ENCODE data around the gene SPOCD1.

The SPOCD1 gene

DNA sequence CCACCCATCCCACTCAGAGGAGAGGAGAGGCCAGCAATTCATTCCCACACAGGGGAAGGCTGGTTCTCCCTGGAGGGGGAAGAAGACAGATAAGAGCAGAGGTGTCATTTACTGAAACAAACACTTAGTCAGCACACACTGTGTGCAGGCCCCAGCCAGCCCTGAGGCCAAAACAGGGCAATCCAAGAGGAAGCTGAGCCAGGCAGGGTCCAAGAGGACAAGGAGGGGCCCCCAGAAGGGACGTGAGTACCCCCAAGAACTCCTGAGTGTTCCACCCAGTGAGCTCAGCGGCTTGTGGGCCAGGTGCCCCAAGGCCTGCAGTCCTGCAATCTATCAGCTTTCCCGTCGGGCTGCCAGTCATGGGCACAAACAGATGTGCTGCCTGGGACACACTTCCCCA, 67.5 kb downstream of the SPOCD1 start:
- TF ChIP-seq, protein P1, sequence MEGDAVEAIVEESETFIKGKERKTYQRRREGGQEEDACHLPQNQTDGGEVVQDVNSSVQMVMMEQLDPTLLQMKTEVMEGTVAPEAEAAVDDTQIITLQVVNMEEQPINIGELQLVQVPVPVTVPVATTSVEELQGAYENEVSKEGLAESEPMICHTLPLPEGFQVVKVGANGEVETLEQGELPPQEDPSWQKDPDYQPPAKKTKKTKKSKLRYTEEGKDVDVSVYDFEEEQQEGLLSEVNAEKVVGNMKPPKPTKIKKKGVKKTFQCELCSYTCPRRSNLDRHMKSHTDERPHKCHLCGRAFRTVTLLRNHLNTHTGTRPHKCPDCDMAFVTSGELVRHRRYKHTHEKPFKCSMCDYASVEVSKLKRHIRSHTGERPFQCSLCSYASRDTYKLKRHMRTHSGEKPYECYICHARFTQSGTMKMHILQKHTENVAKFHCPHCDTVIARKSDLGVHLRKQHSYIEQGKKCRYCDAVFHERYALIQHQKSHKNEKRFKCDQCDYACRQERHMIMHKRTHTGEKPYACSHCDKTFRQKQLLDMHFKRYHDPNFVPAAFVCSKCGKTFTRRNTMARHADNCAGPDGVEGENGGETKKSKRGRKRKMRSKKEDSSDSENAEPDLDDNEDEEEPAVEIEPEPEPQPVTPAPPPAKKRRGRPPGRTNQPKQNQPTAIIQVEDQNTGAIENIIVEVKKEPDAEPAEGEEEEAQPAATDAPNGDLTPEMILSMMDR (IDR thresholded peaks at IDR 0.05; ENCODE audit: insufficient read depth, low read depth, low read length, missing control alignments): no peak
- no peak overlapping the region for H3K4me3 ChIP-seq (ENCODE audit: low read length)
- peak; percentile 45 for DNase-seq (ENCODE audit: low read depth)

DNA sequence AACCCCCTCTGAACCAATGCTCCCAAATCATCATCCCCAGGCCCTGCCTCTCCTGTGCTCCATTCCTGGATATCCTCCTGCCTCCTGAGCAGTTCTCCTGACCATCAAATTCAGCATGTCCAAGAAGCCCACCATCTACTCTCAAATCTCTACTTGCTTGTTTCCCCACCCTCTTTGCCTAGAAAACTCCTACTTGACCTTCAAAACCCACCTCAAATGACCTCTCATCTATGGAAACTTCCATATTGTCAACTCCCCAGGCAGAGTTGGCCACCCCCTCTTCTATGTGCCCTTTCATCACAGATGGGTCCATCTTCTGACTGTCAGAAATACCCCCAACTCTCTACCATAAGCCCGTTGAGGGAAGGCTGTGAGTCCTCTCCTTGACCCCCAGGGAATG, 68.5 kb downstream of the SPOCD1 start:
- no peak for DNase-seq (ENCODE audit: low read depth)
- TF ChIP-seq, protein P1 (IDR thresholded peaks at IDR 0.05; ENCODE audit: insufficient read depth, low read depth, low read length, missing control alignments): no peak
- no peak overlapping the region for H3K4me3 ChIP-seq (ENCODE audit: low read length)

DNA sequence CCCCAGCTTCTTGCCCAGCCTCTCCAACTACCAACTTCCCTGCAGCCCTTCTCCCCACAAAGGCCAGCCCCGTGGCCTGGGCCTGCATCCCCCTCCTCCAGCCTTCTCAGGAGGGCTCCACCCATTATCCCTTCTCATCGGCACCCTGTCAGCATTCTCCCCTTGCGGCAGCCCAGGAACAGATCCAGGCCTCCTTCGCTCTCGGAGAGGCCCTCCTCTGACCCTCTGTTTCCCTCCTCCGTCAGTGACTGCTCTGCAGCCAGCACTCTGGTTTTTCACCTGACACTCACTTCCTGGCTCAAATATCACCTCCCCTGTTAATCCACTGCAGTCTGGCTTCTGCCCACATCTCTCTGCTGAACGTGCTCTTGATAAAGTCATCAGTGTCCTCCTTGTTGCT, 69.1 kb downstream of the SPOCD1 start:
- DNase-seq (ENCODE audit: low read depth): no peak
- TF ChIP-seq, protein P1 (IDR thresholded peaks at IDR 0.05; ENCODE audit: insufficient read depth, low read depth, low read length, missing control alignments): no peak
- H3K4me3 ChIP-seq (ENCODE audit: low read length): no peak overlapping the region

DNA sequence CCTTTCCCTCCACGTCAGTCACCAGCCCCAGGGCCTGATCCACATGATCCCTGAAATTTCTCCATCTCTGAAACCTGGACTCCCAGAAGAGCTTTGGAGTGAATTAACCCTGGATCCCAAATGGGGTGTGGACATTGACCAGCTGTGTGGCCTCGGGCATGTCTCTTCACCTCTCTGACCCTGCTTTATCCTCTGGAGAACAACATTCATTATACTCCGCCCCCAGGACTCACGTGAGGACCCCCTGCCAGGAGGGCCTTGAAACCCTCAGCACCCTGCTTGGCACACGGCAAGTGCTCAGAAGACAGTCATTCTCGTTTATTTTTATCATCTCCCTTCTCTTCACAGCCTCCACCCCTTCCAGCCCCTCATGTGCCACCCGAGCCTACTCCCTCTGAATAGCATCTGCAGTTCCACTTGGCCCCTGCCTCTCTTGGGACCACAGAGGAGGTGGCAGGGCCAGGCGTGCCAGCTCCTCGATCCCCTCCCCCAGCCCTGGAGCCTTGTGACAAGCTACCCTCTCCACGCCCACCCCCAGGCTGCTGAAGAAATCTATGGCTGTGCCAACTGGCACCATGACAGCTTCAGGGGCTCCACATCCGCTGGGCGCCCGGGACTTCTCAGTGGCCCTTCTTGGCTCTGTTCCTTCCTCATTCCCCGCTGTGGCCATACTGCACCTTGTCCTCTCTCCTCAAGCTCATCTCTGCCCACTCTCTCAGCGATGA, 69.7 kb downstream of the SPOCD1 start:
- no peak for DNase-seq (ENCODE audit: low read depth)
- H3K4me3 ChIP-seq (ENCODE audit: low read length): no peak overlapping the region
- TF ChIP-seq, protein P1 (IDR thresholded peaks at IDR 0.05; ENCODE audit: insufficient read depth, low read depth, low read length, missing control alignments): no peak

DNA sequence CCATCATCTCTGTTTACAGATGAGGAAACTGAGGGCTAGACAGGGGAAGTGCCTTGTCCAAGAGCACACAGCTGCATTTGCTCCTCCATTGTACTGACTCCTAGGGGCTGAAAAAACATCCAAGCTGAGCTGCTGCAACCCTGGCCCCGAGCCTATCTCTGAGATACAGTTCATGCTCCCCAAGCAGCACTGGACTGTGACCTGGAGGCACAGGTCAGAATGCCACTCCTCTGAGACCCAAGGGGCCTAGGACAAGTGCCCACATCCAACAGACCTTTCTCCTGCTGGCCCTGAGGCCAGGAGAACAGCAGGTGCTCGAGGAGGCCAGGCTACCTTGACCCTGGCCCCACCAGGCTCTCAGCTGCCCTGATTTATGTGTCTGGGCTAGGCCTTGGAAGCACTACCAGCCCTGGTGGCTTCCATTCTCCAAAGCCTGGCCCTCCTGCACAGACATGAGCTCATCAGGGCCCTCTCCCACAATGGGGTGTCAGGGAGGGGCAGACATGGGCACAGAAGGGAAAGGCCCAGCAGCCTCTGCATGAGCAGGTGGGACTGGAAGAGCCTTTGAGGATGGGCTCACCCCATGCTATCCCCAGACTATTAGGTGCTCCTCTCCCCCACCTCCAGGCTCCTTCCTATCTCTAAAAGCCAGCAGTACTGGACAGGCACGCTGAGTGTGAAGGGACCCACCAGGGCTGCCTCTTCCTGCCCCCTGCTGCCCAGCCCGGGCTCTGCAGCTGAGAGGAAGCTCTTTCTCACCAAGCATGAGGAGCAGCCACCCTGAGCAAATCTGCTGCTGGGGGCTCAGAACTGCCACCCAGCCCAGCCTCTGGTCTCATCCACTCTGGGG, 70.5 kb downstream of the SPOCD1 start:
- no peak overlapping the region for H3K4me3 ChIP-seq (ENCODE audit: low read length)
- TF ChIP-seq, protein P1 (IDR thresholded peaks at IDR 0.05; ENCODE audit: insufficient read depth, low read depth, low read length, missing control alignments): peak; percentile 86
- peak; percentile 70 for DNase-seq (ENCODE audit: low read depth)

DNA sequence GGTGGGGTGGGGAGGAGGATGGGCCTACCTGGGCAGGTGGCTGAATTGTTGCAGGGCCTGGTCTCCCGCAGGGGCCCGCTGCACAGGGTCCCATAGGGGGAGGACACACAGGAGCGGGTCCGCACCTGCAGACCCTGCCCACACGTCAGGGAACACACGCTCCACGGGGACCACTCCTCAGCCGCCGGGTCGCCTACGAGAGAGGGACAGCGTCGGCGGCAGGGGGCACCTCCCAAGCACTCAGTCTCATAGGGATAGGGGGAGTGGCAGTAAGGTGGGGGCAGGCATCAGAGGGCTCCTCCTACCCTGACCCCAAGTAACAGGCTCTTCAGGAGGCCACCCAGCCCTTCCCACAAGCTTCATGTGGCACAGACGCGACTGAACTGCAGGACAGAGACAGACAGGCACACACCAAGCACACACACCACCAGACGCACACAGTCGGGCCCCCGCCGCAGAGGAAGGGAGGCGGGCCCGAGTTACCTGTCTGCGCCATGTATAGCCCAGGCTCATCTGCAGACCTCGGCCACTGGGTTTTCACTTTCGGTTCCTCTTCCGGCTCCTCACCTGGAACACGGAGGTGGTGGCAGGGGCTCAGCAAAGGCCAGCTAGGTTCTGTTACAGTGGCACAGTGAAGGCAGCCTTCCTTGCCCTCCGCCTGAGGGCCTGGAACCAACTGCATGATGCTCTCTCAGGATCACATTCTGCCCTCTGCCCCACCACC, 71.5 kb downstream of the SPOCD1 start:
- TF ChIP-seq, protein P1 (IDR thresholded peaks at IDR 0.05; ENCODE audit: insufficient read depth, low read depth, low read length, missing control alignments): no peak
- no peak overlapping the region for H3K4me3 ChIP-seq (ENCODE audit: low read length)
- DNase-seq (ENCODE audit: low read depth): no peak

Data from epithelial cell of esophagus (primary cell).